Measurements from ENCODE around the gene PAX5.
A peak's percentile ranks its signal among the peaks of the same experiment; 100 is the strongest.

The PAX5 gene

DNA sequence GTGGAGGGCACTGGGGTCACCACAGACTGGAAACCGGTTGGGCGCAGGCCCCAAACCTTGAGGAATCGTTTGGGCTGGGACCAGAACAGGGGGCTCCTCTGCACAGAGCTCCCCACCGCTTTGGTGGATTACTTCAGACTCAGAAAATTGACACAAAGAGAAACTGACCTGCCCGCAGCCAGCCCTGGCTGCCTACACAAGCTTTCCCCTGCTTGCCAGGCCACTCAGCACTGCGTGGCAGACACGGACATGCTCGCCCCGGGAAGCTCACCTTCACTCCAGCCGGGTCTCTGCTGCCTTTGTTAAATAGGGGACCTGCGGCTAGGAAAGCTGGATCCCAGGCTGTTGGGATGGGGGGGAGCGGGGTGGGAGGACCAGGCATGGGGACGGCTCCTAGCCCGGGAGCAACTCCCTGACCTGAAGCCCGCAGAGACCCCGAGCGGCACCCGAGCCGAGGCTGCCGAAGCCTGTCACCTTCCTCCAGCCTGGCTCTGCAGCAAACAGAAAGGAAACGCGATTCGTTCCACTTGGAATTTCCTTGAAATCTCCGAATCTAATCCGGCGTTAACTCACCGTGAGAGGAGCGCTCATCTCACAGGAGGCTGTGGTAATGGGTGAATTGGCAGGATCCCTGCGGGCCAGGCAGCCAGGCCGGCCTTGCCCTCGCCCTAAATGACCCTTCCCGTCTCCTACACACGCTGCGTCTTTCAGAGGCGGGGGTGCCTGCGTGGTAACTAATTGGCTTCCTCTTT is 8.8 kb downstream of the PAX5 start:
- DNase-seq (ENCODE audit: low read depth): no peak

GRCh38 chr9:37017546-37017945 is 16.5 kb downstream of the PAX5 start:
- DNase-seq (ENCODE audit: low read depth): no peak

DNA sequence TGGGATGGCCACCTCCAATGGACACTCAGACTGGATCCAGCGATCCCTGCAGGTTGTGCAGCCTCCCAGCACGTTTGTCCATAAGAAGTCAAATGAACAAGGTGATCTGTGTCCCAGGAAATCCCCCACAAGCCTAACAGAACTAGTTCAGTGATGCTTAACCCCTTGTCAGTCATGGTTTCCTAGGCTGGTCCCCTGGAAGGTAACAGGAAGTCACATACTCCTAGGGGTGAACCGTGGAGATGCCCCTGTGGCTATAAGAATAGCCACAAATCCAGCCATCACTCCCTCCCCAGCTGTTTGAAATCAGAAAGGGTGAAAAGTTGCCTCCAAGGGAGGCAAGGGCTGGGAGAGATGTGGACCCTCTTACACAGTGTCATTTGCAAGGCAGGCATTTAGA is 22.5 kb downstream of the PAX5 start:
- no peak for DNase-seq (ENCODE audit: low read depth)

DNA sequence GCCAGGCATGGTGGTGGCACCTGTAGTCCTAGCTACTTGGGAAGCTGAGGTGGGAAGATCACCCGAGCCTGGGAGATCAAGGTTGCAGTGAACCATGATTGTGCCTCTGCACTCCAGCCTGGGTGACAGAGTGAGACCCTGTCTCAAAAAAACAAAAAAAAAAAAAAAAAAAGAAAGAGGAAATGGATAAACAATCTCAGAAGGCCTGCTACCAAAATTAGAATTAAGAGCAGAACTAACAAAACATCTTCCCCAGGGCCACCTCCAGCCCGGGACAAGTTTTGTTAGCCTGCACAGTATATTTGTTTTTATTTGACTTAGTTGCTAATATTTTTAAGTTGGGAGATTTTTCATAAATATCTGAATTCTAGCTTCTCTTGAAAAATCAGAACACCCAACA is 23.1 kb downstream of the PAX5 start:
- no peak for DNase-seq (ENCODE audit: low read depth)

DNA sequence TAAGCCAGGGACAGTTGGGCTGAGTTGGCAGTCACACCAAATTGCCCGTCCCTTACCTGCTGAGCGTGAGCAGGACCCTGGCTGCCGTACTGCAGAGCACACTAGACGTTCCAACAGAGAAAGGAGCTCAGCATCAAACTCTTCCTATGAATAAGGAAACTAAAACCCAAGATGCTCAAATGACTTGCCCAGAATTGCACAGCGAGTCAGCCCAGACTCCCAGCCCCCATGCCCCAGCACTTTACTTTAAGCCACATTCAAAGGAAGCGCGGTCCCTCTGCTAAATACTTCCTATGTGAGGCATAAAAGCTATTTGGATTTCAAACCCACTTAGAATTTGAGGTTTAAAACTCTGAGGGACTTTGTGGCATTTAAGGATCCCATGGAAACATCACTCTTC is 23.9 kb downstream of the PAX5 start:
- DNase-seq (ENCODE audit: low read depth): no peak

DNA sequence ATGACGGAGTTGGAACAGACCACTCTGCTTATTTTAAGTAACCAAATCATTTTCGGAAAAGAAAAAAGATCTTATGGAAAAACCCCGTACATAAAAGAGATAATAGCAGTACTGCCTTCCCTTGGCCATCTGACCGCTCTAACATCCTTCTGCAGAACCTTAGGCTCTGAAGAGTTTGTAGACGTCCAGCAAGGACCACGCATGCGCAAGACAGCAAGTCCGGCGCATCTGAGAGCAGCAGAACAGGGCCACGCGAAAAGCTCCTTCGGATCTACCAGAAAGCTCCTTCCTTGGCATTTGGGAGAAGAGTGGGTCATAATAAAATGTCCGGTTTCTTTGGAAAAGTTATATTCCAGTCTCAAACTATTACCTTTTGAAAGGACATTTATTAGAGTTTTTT is 26.8 kb downstream of the PAX5 start:
- DNase-seq (ENCODE audit: low read depth): no peak

- no peak for DNase-seq (ENCODE audit: low read depth)
Observed at GRCh38 chr9:37005517-37006140, 28.4 kb downstream of the PAX5 start.

DNA sequence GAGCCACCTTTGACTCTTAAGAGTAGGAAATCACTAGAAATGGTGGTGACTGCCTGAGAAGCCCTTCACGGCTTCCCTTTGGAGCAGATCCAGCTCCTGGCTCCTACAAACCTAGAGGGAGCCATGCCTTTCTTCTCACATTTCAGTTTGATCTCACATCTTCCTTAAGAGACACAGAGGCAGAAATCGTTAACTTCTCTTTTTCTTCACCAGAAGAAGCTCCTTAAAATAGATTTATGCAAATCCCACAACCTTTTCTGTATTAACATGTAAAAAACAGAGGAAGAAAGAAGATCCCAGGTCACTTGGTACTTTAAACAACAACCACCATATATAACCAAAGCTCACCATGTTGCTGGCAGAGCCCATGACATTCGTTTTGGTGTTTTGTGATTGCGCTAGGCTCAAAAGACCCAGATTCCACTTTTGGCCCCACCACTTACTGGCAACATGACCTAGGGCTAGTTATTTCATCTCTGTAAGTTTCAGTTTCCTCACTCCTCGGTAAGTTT is 29.6 kb downstream of the PAX5 start:
- no peak for DNase-seq (ENCODE audit: low read depth)

- DNase-seq (ENCODE audit: low read depth): no peak
Observed at GRCh38 chr9:37002413-37003217, 31.5 kb downstream of the PAX5 start.

- no peak for DNase-seq (ENCODE audit: low read depth)
Observed at GRCh38 chr9:37002036-37002412, 32.0 kb downstream of the PAX5 start.

GRCh38 chr9:37001459-37001858 is 32.6 kb downstream of the PAX5 start:
- DNase-seq (ENCODE audit: low read depth): no peak

GRCh38 chr9:36999728-37000333 is 34.2 kb downstream of the PAX5 start:
- no peak for DNase-seq (ENCODE audit: low read depth)

- DNase-seq (ENCODE audit: low read depth): no peak
Observed at GRCh38 chr9:36997414-36997813, 36.7 kb downstream of the PAX5 start.

- no peak for DNase-seq (ENCODE audit: low read depth)
Observed at GRCh38 chr9:36996706-36997086, 37.4 kb downstream of the PAX5 start.

DNA sequence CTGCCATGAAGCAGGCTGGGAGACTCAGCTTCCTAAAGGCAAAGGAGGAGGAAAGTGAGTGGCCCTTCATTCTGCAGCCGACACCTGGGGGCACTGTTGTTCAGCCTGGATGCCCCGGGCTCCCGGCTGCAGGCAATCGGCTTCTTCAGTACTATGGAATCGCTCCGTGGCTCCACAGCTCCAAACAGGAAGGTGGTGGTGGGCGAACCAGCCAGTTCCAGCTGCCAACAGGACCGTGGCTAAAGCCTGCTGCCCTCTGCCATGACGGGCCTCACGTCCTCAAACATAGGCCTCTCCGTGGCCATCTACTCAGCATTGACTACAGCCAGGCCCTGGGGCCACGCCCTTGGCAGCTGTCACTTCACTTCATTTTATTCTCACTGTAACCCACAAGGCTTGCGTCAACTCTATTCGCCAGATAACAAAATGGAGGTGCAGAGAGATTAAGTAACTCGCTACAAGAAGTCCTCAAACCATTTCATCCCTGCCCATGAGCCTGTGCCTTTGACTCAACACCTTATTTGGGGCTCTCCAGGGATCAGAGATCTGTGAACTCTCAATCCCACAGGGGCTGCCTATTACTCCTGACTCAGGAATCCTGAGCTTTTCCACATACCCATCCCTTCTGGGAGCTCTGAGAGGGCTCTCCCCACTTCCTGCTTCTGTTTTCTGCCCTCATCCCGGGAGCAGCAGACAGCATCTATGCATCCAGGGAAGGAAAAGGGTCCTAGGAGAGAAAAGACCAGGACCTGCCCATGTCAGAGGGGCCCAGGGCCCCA is 38.0 kb downstream of the PAX5 start:
- peak; percentile 16 for DNase-seq (ENCODE audit: low read depth)

DNA sequence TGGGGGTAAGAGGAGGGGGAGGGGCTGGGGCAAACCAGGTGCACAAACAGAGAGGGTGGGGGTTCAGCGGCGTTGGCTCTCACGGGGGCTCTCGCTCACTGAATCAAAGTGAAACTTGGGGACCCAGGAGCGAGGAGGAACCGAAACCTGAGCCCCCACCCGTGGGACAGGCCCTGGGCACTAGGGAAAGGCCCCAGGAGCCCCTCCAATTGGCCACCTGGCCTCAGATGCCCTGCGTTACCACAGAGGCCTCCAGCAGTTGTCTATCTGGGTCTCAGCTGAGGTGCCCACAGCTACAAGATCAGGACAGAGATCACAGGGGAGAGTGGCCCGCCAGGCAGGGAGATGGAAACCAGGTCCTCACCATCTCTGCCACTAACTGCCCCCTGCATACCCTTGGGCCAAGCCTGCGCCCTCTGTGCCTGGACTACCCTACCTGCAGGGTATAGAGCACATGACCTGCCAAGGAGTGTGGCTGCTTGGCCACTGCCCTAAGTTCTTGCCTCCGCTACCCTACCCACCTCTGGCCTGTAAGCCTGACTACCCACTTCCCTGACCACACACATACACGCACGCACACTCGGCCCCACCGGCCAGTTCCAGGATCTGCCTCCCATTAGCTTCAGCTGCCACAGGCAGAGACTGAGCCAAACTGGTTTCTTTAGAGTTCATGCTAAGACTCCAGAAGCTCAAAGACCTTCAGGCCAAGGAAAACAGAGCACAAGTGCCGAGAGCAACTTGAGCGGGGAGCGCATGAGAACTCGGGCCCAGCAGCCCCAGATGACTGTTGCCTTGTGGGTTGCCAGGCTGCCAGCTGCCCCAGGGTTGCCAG is 39.9 kb downstream of the PAX5 start:
- DNase-seq (ENCODE audit: low read depth): no peak

GRCh38 chr9:36992501-36993316 is 41.4 kb downstream of the PAX5 start:
- DNase-seq (ENCODE audit: low read depth): no peak

GRCh38 chr9:36991516-36992134 is 42.4 kb downstream of the PAX5 start:
- DNase-seq (ENCODE audit: low read depth): peak; percentile 16

- DNase-seq (ENCODE audit: low read depth): no peak
Observed at GRCh38 chr9:36988848-36989247, 45.2 kb downstream of the PAX5 start.

Data from stimulated activated CD8-positive, alpha-beta memory T cell treated with anti-CD3 and anti-CD28 coated beads, Interleukin-7, amount 100 ng/mL, for 24 hours (primary cell).